ENCODE results near the gene MEIKIN. TPM values are rescaled to one million over a fixed set of nuclear protein-coding genes. Genes with fewer than 3 reads are reported as not detected.

MEIKIN gene
- total RNA-seq, 5 donors from 2014 or later (not counting 1 experiment from before 2014, with no cell fraction given): 0.22 to 1.6 (median 0.73) TPM; not detected in 1

DNA sequence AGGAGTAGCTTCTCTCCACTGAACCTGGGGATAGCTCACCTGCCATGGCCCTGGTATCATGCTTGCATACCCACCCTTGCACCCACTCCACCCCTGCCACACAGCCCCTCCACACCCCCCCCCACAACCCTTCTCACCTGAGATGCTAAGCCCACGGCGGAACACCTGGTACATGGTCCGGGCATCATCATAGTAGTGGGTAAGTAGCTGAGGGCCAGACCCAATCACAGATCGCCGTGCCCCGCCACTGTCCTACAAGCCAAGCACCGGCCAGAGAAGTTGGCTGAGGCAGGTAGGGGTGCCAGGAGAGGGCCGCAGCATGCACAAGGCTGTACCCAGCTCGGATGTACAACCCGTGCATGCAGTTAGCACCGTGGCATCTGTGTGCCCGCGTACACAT is 45.3 kb upstream of the MEIKIN start:
- H3K4me1 Mint-ChIP-seq: peaks cover 0 to 7% (median 1%) of the 10 kb centered on the region in 3 donors
- Histone ChIP-seq H3K9me3 (no peaks in the 10 kb centered on the region), H3K27ac (ENCODE audit: low read length) (no peak overlapping the region), H3K4me1 (ENCODE audit: control insufficient read depth in 1 of 2, extremely low read depth in 1 of 2, insufficient read depth in 2 of 2, low read length in 2 of 2) (no peaks in the 10 kb centered on the region), H3K4me3 (ENCODE audit: control insufficient read depth in 1 of 2, extremely low read depth in 1 of 2, low read length in 1 of 2) (no peak overlapping the region), H3K27me3 (replicated peaks in 1 of 2; ENCODE audit: control insufficient read depth in 2 of 2, extremely low read depth in 1 of 2, insufficient read depth in 2 of 2, low read length in 1 of 2) (peaks cover 0 to 3% of the 10 kb centered on the region in 2 experiments), H3K36me3 (ENCODE audit: control insufficient read depth in 2 of 2, extremely low read depth in 1 of 2, insufficient read depth in 1 of 2, low read length in 1 of 2) (no peaks in the 10 kb centered on the region)
- H3K9me3 Mint-ChIP-seq: no peaks in the 10 kb centered on the region
- H3K27me3 Mint-ChIP-seq: peaks cover 0 to 4% of the 10 kb centered on the region in 2 donors
- POLR2A ChIA-PET: no interaction called here
- no peak overlapping the region for H3K27ac Mint-ChIP-seq
- DNase-seq (no peak), ATAC-seq (replicated peaks in 1 of 4) (no peak)
- WGBS (ENCODE audit: insufficient coverage): 96% methylated on average over 11 of the region's 13 CpGs
- H3K36me3 Mint-ChIP-seq: no peaks in the 10 kb centered on the region
- CTCF ChIA-PET: interaction anchor here in 1 of 2 donors (0.6 to 0.7 kb wide), 2 partner anchors 10 to 482 kb away, joined by 3 to 7 read pairs; no protein-coding TSS in a partner anchor
- H3K4me3 Mint-ChIP-seq: no peak overlapping the region

- Histone ChIP-seq H3K27me3 (replicated peaks in 1 of 2; ENCODE audit: control insufficient read depth in 2 of 2, extremely low read depth in 1 of 2, insufficient read depth in 2 of 2, low read length in 1 of 2) (peaks cover 0 to 3% of the 10 kb centered on the region in 2 experiments), H3K9me3 (no peaks in the 10 kb centered on the region), H3K36me3 (ENCODE audit: control insufficient read depth in 2 of 2, extremely low read depth in 1 of 2, insufficient read depth in 1 of 2, low read length in 1 of 2) (no peaks in the 10 kb centered on the region), H3K27ac (ENCODE audit: low read length) (no peak overlapping the region), H3K4me3 (ENCODE audit: control insufficient read depth in 1 of 2, extremely low read depth in 1 of 2, low read length in 1 of 2) (no peak overlapping the region), H3K4me1 (ENCODE audit: control insufficient read depth in 1 of 2, extremely low read depth in 1 of 2, insufficient read depth in 2 of 2, low read length in 2 of 2) (peaks cover 0 to under 1% of the 10 kb centered on the region in 2 experiments)
- H3K36me3 Mint-ChIP-seq: no peaks in the 10 kb centered on the region
- DNase-seq (no peak), ATAC-seq (replicated peaks in 1 of 4) (no peak)
- peaks cover 0 to 6% (median 6%) of the 10 kb centered on the region in 3 donors for H3K4me1 Mint-ChIP-seq
- 94% methylated on average over 3 of the region's 6 CpGs for WGBS (ENCODE audit: insufficient coverage)
- no peak overlapping the region for H3K27ac Mint-ChIP-seq
- ChIA-PET CTCF (interaction anchor here in 1 of 2 donors (0.6 kb wide), 2 partner anchors 17 to 664 kb away, joined by 7 to 12 read pairs; no protein-coding TSS in a partner anchor), POLR2A (no interaction called here)
- no peaks in the 10 kb centered on the region for H3K9me3 Mint-ChIP-seq
- no peak overlapping the region for H3K4me3 Mint-ChIP-seq
- H3K27me3 Mint-ChIP-seq: peaks cover 0 to 4% of the 10 kb centered on the region in 2 donors
These were observed 43.1 kb upstream of the MEIKIN start for GRCh38 chr5:131988601-131989000.

DNA sequence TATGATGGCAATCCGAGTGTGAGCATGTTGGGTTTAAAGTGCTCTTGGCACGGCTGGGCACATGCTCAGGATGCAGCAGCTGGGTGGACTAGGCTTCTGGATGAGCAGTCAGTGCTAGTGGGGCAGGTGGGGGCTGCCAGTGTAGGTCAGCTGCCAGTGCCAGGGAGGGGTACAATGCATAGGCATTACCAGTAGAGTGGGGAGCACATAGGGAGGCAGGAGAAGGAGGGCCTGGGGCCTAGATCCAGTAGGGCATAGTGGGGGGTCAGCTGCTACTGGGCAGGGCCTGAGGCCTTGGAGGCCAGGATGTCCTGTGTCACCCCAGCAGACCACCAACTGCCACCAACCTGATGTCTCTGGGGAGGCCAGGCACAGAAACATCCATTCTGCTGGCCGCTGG is 41.8 kb upstream of the MEIKIN start:
- peaks cover 0 to 17% (median 16%) of the 10 kb centered on the region in 3 donors for H3K4me1 Mint-ChIP-seq
- ChIA-PET POLR2A (no interaction called here), CTCF (interaction anchor here in 1 of 2 donors (0.9 kb wide), 1 partner anchor 21 kb away, joined by 3 read pairs; no protein-coding TSS in a partner anchor)
- Histone ChIP-seq H3K9me3 (no peaks in the 10 kb centered on the region), H3K4me1 (ENCODE audit: control insufficient read depth in 1 of 2, extremely low read depth in 1 of 2, insufficient read depth in 2 of 2, low read length in 2 of 2) (peaks cover 0 to 6% of the 10 kb centered on the region in 2 experiments), H3K4me3 (ENCODE audit: control insufficient read depth in 1 of 2, extremely low read depth in 1 of 2, low read length in 1 of 2) (no peak overlapping the region), H3K27ac (ENCODE audit: low read length) (no peak overlapping the region), H3K27me3 (replicated peaks in 1 of 2; ENCODE audit: control insufficient read depth in 2 of 2, extremely low read depth in 1 of 2, insufficient read depth in 2 of 2, low read length in 1 of 2) (peaks cover 0 to 3% of the 10 kb centered on the region in 2 experiments), H3K36me3 (ENCODE audit: control insufficient read depth in 2 of 2, extremely low read depth in 1 of 2, insufficient read depth in 1 of 2, low read length in 1 of 2) (no peaks in the 10 kb centered on the region)
- no peak overlapping the region for H3K27ac Mint-ChIP-seq
- H3K36me3 Mint-ChIP-seq: no peaks in the 10 kb centered on the region
- 90% methylated on average over 2 of the region's 3 CpGs for WGBS (ENCODE audit: insufficient coverage)
- DNase-seq: no peak
- H3K4me3 Mint-ChIP-seq: no peak overlapping the region
- H3K9me3 Mint-ChIP-seq: no peaks in the 10 kb centered on the region
- no peak for ATAC-seq (replicated peaks in 1 of 4)
- no peaks in the 10 kb centered on the region for H3K27me3 Mint-ChIP-seq

DNA sequence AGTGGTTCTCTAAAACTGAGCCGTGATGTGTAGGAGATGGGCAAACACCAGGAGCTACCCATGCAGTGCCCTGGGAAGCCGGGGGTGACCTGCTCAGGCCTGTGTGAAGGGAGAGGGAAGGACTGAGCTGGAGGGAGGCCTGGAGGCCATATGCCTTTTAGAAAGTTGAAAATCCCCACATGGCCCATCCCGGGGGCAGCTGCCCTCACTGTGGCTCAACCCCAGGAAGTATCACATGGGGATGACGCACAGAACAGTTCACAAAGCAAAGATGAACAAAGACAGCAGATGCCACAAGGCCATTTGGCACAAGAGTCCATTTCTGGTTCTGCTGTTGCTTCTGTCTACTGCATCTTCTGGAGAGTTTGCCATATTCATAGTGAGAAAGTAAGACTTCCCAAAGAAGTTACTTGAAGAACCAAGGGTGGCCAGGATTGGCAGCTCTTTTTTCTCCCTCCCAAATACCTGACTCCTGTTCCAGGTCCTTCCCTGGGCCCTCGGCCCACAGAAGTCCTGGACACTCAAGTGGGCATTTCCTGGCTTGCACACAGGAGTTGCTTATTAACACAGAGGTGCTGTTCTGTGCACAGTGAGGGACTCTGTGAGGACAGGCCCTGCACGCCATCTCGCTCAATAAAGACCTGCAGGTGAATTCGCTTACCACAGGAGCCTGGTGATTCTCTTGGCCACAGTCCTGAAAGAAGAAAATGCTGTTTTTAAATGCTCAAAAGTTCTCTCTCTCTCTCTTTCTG is 40.9 kb upstream of the MEIKIN start:
- no peak for DNase-seq
- Mint-ChIP-seq H3K36me3 (no peaks in the 10 kb centered on the region), H3K4me1 (peaks cover 0 to 17% (median 17%) of the 10 kb centered on the region in 3 donors), H3K4me3 (no peak overlapping the region), H3K9me3 (no peaks in the 10 kb centered on the region), H3K27ac (no peak overlapping the region), H3K27me3 (no peaks in the 10 kb centered on the region)
- Histone ChIP-seq H3K27ac (ENCODE audit: low read length) (no peak overlapping the region), H3K9me3 (no peaks in the 10 kb centered on the region), H3K27me3 (replicated peaks in 1 of 2; ENCODE audit: control insufficient read depth in 2 of 2, extremely low read depth in 1 of 2, insufficient read depth in 2 of 2, low read length in 1 of 2) (peaks cover 0 to 3% of the 10 kb centered on the region in 2 experiments), H3K4me1 (ENCODE audit: control insufficient read depth in 1 of 2, extremely low read depth in 1 of 2, insufficient read depth in 2 of 2, low read length in 2 of 2) (peaks cover 0 to 6% of the 10 kb centered on the region in 2 experiments), H3K4me3 (ENCODE audit: control insufficient read depth in 1 of 2, extremely low read depth in 1 of 2, low read length in 1 of 2) (no peak overlapping the region), H3K36me3 (ENCODE audit: control insufficient read depth in 2 of 2, extremely low read depth in 1 of 2, insufficient read depth in 1 of 2, low read length in 1 of 2) (no peaks in the 10 kb centered on the region)
- POLR2A ChIA-PET: no interaction called here
- 86% methylated on average over 8 of the region's 8 CpGs for WGBS (ENCODE audit: insufficient coverage)
- no peak for ATAC-seq (replicated peaks in 1 of 4)
- CTCF ChIA-PET: no interaction called here

- POLR2A ChIA-PET: no interaction called here
- DNase-seq: no peak
- H3K27ac Mint-ChIP-seq: no peak overlapping the region
These were observed 39.6 kb upstream of the MEIKIN start for GRCh38 chr5:131984956-131985665.

GRCh38 chr5:131983244-131983771 is 37.8 kb upstream of the MEIKIN start:
- H3K9me3 ChIP-seq: no peaks in the 10 kb centered on the region
- POLR2A ChIA-PET: no interaction called here

More at GRCh38 chr5:131984956-131985665, 39.6 kb upstream of the MEIKIN start:
- peaks cover 0 to 17% (median 17%) of the 10 kb centered on the region in 3 donors for H3K4me1 Mint-ChIP-seq
- CTCF ChIA-PET: no interaction called here
- no peak overlapping the region for H3K4me3 ChIP-seq (ENCODE audit: control insufficient read depth in 1 of 2, extremely low read depth in 1 of 2, low read length in 1 of 2)
- no peak for ATAC-seq (replicated peaks in 1 of 4)
- H3K36me3 Mint-ChIP-seq: no peaks in the 10 kb centered on the region
- H3K9me3 Mint-ChIP-seq: no peaks in the 10 kb centered on the region
- no peaks in the 10 kb centered on the region for H3K9me3 ChIP-seq
- H3K27ac ChIP-seq (ENCODE audit: low read length): no peak overlapping the region
- 97% methylated on average over 4 of the region's 8 CpGs for WGBS (ENCODE audit: insufficient coverage)
- H3K4me3 Mint-ChIP-seq: no peak overlapping the region
- peaks cover 0 to 3% of the 10 kb centered on the region in 2 experiments for H3K27me3 ChIP-seq (replicated peaks in 1 of 2; ENCODE audit: control insufficient read depth in 2 of 2, extremely low read depth in 1 of 2, insufficient read depth in 2 of 2, low read length in 1 of 2)
- no peaks in the 10 kb centered on the region for H3K27me3 Mint-ChIP-seq
- peaks cover 0 to 6% of the 10 kb centered on the region in 2 experiments for H3K4me1 ChIP-seq (ENCODE audit: control insufficient read depth in 1 of 2, extremely low read depth in 1 of 2, insufficient read depth in 2 of 2, low read length in 2 of 2)
- no peaks in the 10 kb centered on the region for H3K36me3 ChIP-seq (ENCODE audit: control insufficient read depth in 2 of 2, extremely low read depth in 1 of 2, insufficient read depth in 1 of 2, low read length in 1 of 2)

More at GRCh38 chr5:131983244-131983771, 37.8 kb upstream of the MEIKIN start:
- Histone ChIP-seq H3K36me3 (ENCODE audit: control insufficient read depth in 2 of 2, extremely low read depth in 1 of 2, insufficient read depth in 1 of 2, low read length in 1 of 2) (no peaks in the 10 kb centered on the region), H3K27ac (ENCODE audit: low read length) (no peak overlapping the region), H3K27me3 (replicated peaks in 1 of 2; ENCODE audit: control insufficient read depth in 2 of 2, extremely low read depth in 1 of 2, insufficient read depth in 2 of 2, low read length in 1 of 2) (no peaks in the 10 kb centered on the region), H3K4me3 (ENCODE audit: control insufficient read depth in 1 of 2, extremely low read depth in 1 of 2, low read length in 1 of 2) (no peak overlapping the region), H3K4me1 (ENCODE audit: control insufficient read depth in 1 of 2, extremely low read depth in 1 of 2, insufficient read depth in 2 of 2, low read length in 2 of 2) (peaks cover 0 to 6% of the 10 kb centered on the region in 2 experiments)
- WGBS (ENCODE audit: insufficient coverage): 90% methylated on average over 2 of the region's 2 CpGs
- ATAC-seq (replicated peaks in 1 of 4) (no peak), DNase-seq (no peak)
- Mint-ChIP-seq H3K27ac (no peak overlapping the region), H3K27me3 (no peaks in the 10 kb centered on the region), H3K9me3 (no peaks in the 10 kb centered on the region), H3K4me1 (peaks cover under 1 to 19% (median 18%) of the 10 kb centered on the region in 3 donors), H3K36me3 (no peaks in the 10 kb centered on the region), H3K4me3 (no peak overlapping the region)
- CTCF ChIA-PET: no interaction called here
